GM21360 (cell line): ENCODE data around the gene TEDDM1.
"Not testable (repeated sequence)": the region's sequence is repeated elsewhere in the genome, so short reads cannot be mapped to it uniquely, and the experiment has no call there.

Experiments used
- ATAC-seq: cut with Tn5 transposase; IDR thresholded peaks from one replicate; pipeline ENCODE4 v1.9.1; 2021; ENCODE audit warnings: mild to moderate bottlenecking, moderate library complexity; ENCODE audit not compliant: unreplicated experiment

TEDDM1 gene

GRCh38 chr1:182400567-182400966, at the start of gene TEDDM1:
Gene TEDDM1, minus strand, starts transcription at chr1:182400667. Its CDS starts 182 bp downstream, at chr1:182400485.
- no peak for ATAC-seq

DNA sequence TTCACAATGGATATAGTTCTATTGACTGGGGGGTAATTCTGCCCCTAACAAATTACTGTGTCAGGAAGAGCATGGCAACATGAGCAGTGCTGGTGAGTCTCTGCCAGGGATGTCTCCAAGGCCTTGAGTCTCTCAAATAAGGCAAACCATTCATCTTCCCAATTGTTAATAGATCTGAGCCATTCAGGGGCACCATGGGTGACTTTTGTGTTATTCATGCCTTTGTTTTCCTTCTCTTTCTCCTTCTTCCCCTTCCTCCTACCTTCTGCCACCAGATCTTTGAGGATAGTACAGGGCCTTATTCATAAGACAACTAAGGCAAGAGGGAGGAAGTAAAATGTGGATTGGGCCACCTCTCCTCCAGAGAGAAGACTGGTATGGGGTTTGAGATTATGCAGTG, 49.6 kb upstream of the TEDDM1 start, which contains the start of gene RGSL1:
TSS of gene RGSL1 (plus strand) at position 60 of the 400 bp plus-strand sequence. CDS start at position 80, 20 bp downstream.
- ATAC-seq = no peak

GRCh38 chr1:182447660-182448059, 47.2 kb upstream of the TEDDM1 start:
- no peak for ATAC-seq

GRCh38 chr1:182447124-182447523, 46.7 kb upstream of the TEDDM1 start:
- ATAC-seq = not testable (repeated sequence)

GRCh38 chr1:182446033-182446669, 45.7 kb upstream of the TEDDM1 start:
- no peak for ATAC-seq

DNA sequence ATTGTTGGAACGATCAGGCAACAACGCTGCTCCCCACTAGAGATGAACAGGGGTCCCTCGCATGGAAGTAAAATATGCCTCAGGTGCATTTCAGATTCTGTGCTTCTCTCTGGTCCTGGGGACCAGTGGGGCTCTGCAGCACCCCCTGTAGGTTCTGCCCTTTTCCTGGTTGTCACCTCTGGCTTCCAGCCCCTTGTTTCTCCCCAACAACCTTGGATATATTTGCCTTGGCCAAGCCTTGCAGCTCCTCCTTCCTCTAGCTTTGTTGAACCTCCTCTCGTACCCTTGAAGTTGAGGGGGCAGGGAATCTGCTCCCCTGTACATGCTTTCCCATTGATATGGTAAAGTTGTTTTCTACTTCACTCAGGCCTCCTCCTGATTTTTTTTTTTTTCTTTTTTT, 44.0 kb upstream of the TEDDM1 start:
- ATAC-seq = no peak

DNA sequence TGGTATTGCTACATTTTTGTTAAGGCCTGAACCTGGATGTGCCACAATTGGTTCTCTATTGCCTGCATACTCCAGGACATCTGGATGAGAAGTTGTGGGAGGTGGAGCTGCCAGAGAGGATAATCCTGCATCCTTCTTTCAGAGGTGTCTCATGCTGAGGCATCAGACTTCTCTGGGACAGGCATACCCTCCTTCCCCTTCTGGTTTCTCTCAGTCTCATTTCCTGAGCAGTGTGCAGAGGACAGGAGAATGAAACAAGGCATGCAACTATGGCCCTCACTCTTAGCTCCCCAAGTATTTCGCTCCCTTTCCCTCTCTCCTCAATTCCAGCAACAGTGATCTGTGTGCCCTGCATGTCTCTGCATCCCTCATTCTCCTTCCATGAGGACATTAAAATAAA, 41.9 kb upstream of the TEDDM1 start:
- ATAC-seq = no peak

DNA sequence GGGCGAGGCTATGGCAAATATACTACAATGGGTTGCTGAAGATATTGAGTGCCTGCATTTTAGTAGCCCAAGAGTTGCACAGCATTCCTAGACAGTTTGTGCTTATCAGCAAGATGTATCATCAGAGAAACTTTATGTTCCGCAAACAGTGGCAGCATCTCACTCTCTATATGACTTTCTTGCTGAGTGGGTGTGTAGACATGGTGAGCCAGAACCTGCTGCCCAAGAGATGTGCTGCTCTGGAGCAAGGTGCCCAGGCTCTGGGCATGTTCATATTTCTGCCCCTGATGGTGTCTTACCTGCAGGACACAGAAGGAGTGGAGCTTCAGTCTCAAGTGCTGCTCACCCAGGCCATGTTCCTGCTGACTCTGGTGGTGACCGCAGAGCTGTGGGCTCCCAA, 41.3 kb upstream of the TEDDM1 start:
- no peak for ATAC-seq

DNA sequence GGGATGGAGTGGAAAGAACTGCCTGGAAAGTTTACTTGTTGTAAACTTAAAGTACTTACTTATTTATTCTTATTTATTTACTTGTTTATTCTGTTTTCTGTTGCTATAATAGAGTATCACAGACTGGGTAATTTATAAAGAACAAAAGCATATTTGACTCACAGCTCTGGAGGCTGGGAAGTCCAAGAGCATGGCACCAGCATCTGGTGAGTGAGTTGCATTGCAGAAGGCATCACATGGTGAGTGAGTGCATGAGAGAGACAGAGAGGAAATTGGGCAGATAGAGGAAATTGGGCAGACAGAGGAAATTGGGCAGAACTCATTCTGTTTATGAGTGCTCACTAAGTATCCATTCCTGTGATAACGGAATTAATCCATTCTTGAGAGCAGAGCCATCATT, 37.9 kb upstream of the TEDDM1 start:
- ATAC-seq = no peak

- no peak for ATAC-seq
Observed at GRCh38 chr1:182433580-182433979, 33.1 kb upstream of the TEDDM1 start.

- ATAC-seq = no peak
Observed at GRCh38 chr1:182431278-182431677, 30.8 kb upstream of the TEDDM1 start.

DNA sequence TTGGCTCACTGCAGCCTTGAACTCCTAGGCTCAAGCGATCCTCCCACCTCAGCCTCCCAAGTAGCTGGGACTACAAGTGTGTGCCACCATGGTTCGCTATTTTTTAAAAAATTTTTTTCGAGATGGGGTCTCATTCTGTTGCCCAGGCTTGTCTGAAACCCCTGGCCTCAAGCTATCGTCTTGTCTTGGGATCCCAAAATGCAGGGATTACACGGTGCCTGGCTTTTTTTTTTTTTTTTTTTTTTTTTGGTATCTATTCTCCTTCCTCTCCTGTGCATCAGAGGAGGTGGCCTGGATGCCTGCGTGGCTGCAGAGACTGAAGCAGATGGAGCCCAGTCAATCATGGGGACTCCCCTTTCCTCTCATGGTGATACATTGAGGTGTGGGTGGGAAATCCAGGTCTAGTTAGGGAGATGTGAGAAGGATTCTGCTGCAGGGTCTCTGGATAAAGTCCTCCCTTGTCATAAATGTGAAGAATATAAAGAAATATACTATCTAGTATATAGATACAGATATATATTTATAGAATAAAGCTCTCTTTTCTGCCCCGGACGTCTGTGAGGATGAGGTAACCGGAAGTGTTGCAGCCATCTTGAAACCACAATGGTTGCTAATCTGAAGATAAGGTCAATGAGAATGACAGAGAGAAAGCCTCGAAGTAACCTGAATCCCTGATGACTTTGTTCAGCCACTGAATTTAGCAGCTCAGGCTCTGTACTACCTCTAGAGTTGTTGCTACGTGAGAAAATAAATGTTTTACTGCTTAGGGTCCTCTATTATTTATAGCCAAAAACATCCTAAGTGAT, 30.0 kb upstream of the TEDDM1 start:
- no peak for ATAC-seq

DNA sequence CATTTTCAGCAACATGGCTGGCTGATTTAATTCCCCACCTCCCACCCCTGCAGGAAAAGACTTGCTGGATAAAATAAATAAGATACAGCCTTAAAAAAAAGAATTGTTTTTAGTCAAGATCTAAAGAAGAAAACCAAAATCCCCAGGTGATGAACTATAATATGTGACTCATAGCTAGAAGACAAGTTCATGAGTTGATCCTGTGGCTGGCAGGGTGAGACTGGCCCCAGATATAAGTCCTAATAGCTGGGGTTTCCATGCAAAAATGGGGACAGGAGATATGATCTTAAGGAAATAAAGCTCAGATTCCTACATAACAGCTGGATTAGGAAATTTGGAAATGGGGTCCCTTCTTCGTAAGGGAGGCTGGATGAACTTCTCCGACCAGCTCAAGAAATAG, 27.6 kb upstream of the TEDDM1 start:
- peak; percentile 42 for ATAC-seq

GRCh38 chr1:182426442-182427430, 26.3 kb upstream of the TEDDM1 start:
- peak; percentile 74 for ATAC-seq

GRCh38 chr1:182415789-182416188, 15.3 kb upstream of the TEDDM1 start:
- ATAC-seq = no peak

DNA sequence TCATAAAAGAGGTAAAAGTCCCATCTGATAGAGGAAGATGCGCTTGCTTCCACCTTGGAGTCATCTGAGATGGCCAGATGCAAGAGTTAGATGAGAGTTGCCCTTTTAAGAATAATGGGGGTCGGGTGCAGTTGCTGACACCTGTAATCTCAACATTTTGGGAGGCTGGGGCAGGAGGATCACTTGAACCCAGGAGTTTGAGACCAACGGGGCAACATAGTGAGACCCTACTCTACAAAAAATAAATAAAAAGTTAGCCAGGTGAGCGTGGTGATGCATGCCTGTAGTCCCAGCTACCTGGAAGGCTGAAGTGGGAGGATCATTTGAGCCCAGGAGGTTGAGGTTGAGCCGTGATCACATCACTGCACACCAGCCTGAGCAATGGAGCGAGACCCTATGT, 13.5 kb upstream of the TEDDM1 start:
- ATAC-seq = no peak

DNA sequence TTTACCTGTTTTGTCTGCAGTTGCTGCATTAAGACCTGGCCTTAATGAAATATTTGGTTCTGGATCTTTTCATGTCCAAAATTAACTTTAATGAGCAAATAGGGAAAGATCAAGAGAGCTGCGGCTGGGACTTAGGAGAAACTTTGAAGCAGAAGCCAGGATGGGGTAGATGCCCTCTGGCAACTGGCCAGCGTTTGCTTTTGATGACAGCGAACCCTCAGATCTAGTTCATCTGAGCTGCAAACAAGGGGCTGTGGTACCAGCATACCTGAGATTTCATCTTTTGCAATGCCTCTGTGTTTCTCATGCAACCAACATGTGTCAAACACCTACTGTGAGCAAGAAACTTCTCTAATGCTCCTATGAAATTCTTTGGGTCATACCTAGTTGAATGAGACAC, 13.0 kb upstream of the TEDDM1 start:
- ATAC-seq = no peak

DNA sequence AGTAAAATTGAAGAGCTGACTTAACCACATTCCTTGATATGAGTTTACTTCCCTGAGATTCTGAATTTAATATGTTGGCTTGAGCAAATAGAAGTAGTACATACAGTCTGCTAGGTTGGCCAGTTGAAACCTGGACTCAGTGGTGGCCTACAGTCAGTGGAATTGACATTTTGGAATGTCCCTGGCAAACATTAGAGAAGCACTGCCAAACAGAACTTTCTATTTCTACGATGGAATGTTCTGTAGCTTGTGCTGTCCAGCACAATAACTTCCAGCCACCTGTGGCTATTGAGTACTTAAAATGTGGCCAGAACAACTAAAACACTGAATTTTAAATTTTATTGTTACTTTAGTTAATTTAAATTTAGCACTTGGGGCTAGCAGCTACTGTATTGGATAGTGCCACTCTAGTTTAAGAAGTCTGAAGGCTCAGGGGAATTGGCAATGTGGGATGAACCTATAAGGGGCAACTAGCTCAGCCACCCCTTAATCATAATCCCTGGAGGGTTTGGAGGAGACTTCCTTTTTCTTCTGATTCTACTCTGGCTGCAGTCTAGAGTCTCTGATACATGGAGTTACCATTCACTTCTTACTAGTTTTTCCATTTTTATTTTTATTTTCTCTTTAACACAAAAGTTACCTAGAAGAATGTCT, 10.3 kb upstream of the TEDDM1 start:
- no peak for ATAC-seq

DNA sequence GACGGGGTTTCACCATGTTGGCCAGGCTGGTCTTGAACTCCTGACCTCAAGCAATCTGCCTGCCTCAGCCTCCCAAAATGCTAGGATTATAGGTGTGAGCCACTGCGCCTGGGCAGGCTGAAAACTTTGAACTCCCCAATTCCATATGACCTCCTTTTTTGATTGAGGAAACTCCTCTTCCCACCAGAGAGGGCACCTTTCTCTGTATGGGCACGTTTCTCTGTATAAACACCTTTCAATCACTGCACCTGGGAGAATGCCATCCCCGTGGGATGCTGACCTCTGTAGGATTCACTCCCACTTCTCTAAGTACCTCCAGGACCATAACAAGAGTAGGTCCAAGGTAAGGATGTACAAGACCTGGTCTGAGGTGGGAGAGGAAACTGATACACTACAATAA, 9.7 kb upstream of the TEDDM1 start:
- ATAC-seq = no peak

GRCh38 chr1:182408435-182409075, 8.1 kb upstream of the TEDDM1 start:
- no peak for ATAC-seq
